HG03039 (cell line): ENCODE data around the gene UBFD1.
"Not testable (repeated sequence)": the region's sequence is repeated elsewhere in the genome, so short reads cannot be mapped to it uniquely, and the experiment has no call there.

Experiments
- ATAC-seq: cut with Tn5 transposase; IDR thresholded peaks from one replicate; pipeline ENCODE4 v1.9.1; 2021; ENCODE audit warnings: mild to moderate bottlenecking, moderate library complexity; ENCODE audit not compliant: unreplicated experiment

The UBFD1 gene

DNA sequence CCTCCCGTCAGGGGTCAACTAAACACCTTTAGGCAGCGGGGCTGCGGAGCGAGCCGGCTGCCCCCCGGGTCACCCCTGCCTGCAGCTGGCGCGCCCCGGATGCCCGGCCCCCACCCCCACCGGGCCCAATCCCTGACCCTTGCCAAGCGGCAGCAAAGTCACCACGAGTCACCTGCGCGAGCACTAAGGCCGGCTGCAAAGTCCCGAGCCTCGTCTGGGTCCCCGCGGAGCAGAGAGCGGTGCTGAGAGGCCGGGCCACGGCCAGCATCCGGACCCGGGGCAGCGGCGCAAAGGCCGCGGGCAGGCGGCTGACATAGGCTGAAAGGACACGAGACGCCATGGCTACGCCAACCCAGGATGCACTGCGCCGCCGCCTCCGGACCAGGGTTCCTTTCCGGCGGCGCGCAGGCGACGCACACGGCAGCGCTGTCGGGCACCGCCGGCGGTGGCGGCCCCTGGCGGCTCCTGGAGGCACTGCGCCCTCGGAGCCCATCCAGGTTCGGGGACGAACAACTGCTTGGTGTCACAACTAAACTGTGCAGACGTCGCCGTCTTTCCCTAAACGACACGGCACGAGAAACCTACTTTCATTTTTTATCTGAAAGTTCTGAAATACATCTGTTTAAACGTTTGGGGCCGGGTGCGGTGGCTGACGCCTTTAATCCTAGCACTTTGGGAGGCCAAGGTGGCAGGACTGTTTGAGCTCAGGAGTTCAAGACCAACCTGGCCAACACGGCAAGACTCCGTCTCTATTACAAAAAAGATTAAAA is 38.6 kb downstream of the UBFD1 start, which contains the start of gene NDUFAB1:
NDUFAB1 (minus strand) TSS at position 366 of the 770 bp plus-strand sequence; CDS start at position 340, 26 bp downstream.
- peak; percentile 86 for ATAC-seq

DNA sequence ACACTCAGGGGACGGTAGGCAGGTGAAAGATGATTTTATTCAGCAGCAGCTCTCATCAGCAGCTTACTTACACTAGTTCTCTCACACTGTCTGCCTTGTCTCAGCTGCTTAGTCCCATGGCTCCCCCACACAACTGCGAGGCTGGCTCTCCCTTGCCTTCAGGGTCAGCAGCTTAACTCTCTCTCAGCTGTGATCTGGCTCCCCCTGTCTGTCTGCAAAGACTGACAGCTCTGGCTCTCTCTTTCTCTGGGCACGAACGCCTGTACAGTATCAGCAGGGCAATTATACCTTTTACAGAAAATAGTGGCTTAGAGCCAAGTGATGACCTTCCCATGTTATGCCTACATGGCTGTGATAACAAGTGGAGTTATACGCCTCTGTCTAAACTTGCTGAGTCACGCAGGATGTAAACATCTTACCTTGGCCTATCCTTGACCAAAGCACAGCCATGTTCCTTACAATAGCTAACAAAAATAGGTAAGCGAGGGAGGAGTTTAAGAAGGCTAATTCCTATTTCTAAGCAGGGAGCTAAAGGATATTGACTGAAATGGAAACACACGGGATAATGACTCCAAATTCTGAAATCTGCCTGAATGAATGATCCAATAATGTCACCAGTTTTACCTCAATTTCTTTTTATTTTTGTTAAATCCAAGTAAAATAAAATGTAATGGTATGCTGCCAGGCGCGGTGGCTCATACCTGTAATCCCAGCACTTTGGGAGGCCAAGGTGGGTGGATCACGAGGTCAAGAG is 39.7 kb downstream of the UBFD1 start:
- ATAC-seq = no peak

DNA sequence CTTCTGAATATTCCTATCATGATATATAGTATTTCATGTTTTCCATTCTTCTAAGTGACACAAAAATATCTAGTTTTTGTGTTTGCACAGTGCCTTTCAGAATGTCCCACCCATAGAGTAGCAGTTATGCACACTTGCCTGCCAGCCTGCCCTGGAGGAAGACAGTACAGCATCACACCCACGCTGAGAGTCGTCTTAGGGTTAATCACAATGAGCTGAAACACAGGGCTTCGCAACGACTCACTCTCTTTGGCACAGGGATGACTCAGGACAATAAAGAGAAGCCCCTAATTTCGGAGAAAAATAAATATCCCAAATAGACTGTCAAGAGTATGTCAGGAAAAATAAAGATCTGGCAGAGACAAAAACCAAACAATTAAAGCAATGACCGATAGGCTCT is 50.2 kb downstream of the UBFD1 start:
- ATAC-seq = no peak

DNA sequence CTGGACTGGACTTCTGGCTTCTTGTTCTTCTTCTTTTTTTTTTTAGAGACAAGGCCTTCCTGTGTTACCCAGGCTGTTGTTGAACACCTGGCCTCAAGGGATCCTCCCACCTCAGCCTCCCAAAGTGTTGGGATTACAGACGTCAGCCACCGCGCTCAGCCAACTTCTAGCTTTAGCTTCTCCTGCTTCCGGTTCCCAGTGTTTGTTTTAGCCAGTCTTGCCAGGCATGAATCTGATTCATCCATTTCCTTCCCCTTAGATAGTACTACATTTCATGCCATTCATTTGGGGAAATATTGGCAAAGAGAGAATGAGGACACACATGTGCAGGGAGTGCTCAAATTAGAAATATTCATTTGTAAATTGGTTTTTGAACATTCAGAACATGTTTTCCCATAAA is 50.7 kb downstream of the UBFD1 start:
- no peak for ATAC-seq

DNA sequence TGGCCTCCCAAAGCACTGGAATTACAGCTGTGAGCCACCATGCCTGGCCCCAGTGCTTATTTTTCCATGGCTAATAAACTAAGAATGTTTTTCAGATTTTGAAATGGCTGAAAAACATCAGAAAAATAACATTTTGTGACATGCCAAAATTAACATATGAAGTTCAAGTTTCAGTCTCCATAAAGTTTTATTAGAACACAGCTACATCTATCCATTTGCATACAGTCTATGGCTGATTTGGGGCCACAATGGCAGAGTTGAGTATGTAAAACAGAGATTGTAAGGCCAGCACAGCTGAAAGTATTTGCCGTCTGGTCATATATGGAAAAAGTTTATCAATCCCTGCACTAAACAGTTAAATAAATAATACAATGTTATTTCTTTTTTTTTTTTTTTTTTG is 52.4 kb downstream of the UBFD1 start:
- ATAC-seq = no peak

DNA sequence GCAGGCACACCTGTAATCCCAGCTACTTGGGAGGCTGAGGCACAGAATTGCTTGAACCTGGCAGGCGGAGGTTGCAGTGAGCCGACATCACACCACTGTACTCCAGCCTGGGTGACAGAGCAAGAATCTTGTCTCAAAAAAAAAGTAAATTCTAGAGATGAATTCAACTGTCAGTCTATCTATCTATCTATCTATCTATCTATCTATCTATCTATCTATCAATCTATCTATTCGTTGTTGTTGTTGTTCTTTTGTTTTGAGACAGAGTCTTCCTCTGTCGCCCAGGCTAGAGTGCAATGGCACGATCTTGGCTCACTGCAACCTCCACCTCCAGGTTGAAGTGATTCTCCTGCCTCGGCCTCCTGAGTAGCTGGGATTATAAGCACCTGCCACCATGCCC is 53.4 kb downstream of the UBFD1 start:
- ATAC-seq = not testable (repeated sequence)

DNA sequence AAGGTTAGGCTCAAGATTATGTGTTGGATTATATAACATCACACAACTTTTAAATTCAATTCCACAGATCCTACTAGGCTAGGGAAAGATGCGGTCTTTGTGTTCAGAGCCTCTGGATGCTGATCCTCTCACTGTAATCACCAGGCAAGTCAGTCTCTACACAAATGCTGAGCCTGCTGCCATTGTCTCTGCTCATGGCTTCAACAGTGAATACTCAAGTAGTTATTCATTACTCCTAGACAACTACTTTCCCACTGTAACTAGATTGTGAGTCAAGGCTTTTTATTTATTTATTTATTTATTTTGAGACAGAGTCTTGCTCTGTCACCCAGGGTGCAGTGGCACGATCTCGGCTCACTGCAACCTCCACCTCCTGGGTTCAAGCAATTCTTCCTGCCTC is 54.4 kb downstream of the UBFD1 start:
- no peak for ATAC-seq

DNA sequence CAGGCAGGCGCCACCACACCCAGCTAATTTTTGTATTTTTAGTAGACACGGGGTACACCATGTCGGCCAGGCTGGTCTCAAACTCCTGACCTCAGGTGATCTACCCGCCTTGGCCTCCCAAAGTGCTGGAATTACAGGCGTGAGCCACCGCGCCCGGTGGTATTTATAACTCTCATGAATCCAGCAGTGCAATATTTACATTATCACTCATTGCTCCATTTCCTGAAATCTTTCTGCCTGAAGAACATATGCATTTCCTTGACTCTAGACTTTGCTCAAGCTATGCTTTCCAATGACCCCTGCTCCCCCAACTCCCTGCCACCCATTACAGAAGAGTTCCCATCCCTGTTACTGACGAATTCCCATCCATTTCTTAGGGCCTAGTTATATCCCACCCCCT is 58.3 kb downstream of the UBFD1 start:
- ATAC-seq = no peak
